ENCODE measurements around the gene CFAP221.

CFAP221 gene

GRCh38 chr2:119671752-119672151, 127.5 kb downstream of the CFAP221 start:
- Histone ChIP-seq H3F3A (ENCODE audit: insufficient read depth) (peaks cover 2% of the 10 kb centered on the region; the same call in 1 of the 2 replicates), H3K9me2 (replicated peaks; ENCODE audit: insufficient read depth, low read length) (no peaks in the 10 kb centered on the region), H3K9ac (ENCODE audit: low read length) (no peak overlapping the region), H3K4me2 (ENCODE audit: low read depth, low read length, poor library complexity, severe bottlenecking) (no peak overlapping the region), H3K27me3 (ENCODE audit: low read length) (no peaks in the 10 kb centered on the region), H3K27ac (ENCODE audit: low read depth, low read length) (no peak overlapping the region), H2AFZ (ENCODE audit: low read depth, low read length, severe bottlenecking) (no peak overlapping the region), H4K20me1 (ENCODE audit: low read depth, low read length) (no peaks in the 10 kb centered on the region), H3K36me3 (ENCODE audit: low read length) (no peaks in the 10 kb centered on the region), H3K9me3 (ENCODE audit: insufficient read depth, low read length) (no peaks in the 10 kb centered on the region), H3K79me2 (ENCODE audit: insufficient read depth, low read length) (no peaks in the 10 kb centered on the region), H3K4me3 (ENCODE audit: insufficient read depth, low read length, poor library complexity, severe bottlenecking) (no peak overlapping the region)
- TF ChIP-seq CTCF (IDR thresholded peaks at IDR 0.05; ENCODE audit: insufficient read depth, low read length, poor library complexity, severe bottlenecking) (no peak), EZH2phosphoT487 (conservative IDR thresholded peaks at IDR 0.05; ENCODE audit: low read length) (no peak)

GRCh38 chr2:119672161-119672862, 128.1 kb downstream of the CFAP221 start:
- Histone ChIP-seq H3K9ac (ENCODE audit: low read length) (no peak overlapping the region), H3K27ac (ENCODE audit: low read depth, low read length) (no peak overlapping the region), H2AFZ (ENCODE audit: low read depth, low read length, severe bottlenecking) (no peak overlapping the region), H4K20me1 (ENCODE audit: low read depth, low read length) (no peaks in the 10 kb centered on the region), H3K4me2 (ENCODE audit: low read depth, low read length, poor library complexity, severe bottlenecking) (no peak overlapping the region), H3F3A (ENCODE audit: insufficient read depth) (peaks cover 3% of the 10 kb centered on the region; the same call in 1 of the 2 replicates), H3K9me3 (ENCODE audit: insufficient read depth, low read length) (no peaks in the 10 kb centered on the region), H3K36me3 (ENCODE audit: low read length) (no peaks in the 10 kb centered on the region), H3K79me2 (ENCODE audit: insufficient read depth, low read length) (no peaks in the 10 kb centered on the region), H3K4me3 (ENCODE audit: insufficient read depth, low read length, poor library complexity, severe bottlenecking) (no peak overlapping the region), H3K9me2 (replicated peaks; ENCODE audit: insufficient read depth, low read length) (no peaks in the 10 kb centered on the region), H3K27me3 (ENCODE audit: low read length) (no peaks in the 10 kb centered on the region)
- TF ChIP-seq EZH2phosphoT487 (conservative IDR thresholded peaks at IDR 0.05; ENCODE audit: low read length) (no peak), CTCF (IDR thresholded peaks at IDR 0.05; ENCODE audit: insufficient read depth, low read length, poor library complexity, severe bottlenecking) (no peak)

- Histone ChIP-seq H3K4me3 (ENCODE audit: insufficient read depth, low read length, poor library complexity, severe bottlenecking) (no peak overlapping the region), H3K9me2 (replicated peaks; ENCODE audit: insufficient read depth, low read length) (no peaks in the 10 kb centered on the region), H3K27ac (ENCODE audit: low read depth, low read length) (no peak overlapping the region), H4K20me1 (ENCODE audit: low read depth, low read length) (no peaks in the 10 kb centered on the region), H3K27me3 (ENCODE audit: low read length) (no peaks in the 10 kb centered on the region), H3F3A (ENCODE audit: insufficient read depth) (peaks cover 3% of the 10 kb centered on the region; the same call in 1 of the 2 replicates), H3K9me3 (ENCODE audit: insufficient read depth, low read length) (no peaks in the 10 kb centered on the region), H3K4me2 (ENCODE audit: low read depth, low read length, poor library complexity, severe bottlenecking) (no peak overlapping the region), H2AFZ (ENCODE audit: low read depth, low read length, severe bottlenecking) (no peak overlapping the region), H3K79me2 (ENCODE audit: insufficient read depth, low read length) (no peaks in the 10 kb centered on the region), H3K9ac (ENCODE audit: low read length) (no peak overlapping the region), H3K36me3 (ENCODE audit: low read length) (no peaks in the 10 kb centered on the region)
- no peak for TF ChIP-seq CTCF (IDR thresholded peaks at IDR 0.05; ENCODE audit: insufficient read depth, low read length, poor library complexity, severe bottlenecking)
- TF ChIP-seq EZH2phosphoT487 (conservative IDR thresholded peaks at IDR 0.05; ENCODE audit: low read length), result no peak
Observed at GRCh38 chr2:119673796-119674195, 129.5 kb downstream of the CFAP221 start.

All from SU-DHL-6 (cell line).